SK-N-DZ (cell line): ENCODE measurements around the gene CARD19.

Source experiments
- DNase-seq: peaks from one replicate; pipeline ENCODE4 v3.0.0-alpha.2; 2015; ENCODE audit warnings: low spot score

Gene CARD19

DNA sequence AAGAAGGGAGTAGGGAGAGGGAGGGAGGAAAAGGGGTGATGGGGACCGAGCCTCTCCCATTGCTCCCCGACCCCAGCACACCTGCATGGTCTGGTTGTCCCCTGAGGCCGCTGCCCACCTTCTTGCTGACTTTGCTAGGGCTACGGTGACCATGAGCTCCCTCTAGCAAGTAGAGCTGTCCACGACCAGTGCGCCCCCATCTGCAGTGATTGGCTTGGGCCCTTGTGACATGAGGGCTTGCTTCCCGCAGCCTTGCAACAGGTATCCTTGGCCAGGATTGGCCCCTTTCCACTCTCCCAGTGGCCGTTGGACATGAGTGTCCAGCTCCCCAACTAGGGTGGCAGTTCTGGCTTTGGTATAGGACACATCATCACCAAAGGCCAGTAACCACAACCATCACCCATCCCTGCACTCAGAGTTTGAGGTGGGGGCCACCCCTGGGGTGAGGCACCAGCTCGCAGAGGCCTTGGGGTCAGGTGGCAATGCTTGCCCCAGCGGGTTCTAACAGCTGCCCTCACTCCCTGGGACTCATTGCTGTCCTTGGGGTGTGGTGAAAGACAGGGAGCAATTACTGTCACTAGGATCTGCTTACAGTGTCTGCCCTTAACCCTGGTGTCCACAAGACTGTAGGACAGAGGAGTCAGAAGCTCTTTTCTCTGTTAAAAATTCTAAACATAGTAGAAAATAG, 55.2 kb downstream of the CARD19 start:
- DNase-seq, result no peak

GRCh38 chr9:93154293-93154903, 58.4 kb downstream of the CARD19 start:
- DNase-seq, result peak; percentile 32

- no peak for DNase-seq
These were observed 59.9 kb downstream of the CARD19 start for GRCh38 chr9:93155716-93156474.

GRCh38 chr9:93156475-93157008, 60.5 kb downstream of the CARD19 start:
- no peak for DNase-seq

DNA sequence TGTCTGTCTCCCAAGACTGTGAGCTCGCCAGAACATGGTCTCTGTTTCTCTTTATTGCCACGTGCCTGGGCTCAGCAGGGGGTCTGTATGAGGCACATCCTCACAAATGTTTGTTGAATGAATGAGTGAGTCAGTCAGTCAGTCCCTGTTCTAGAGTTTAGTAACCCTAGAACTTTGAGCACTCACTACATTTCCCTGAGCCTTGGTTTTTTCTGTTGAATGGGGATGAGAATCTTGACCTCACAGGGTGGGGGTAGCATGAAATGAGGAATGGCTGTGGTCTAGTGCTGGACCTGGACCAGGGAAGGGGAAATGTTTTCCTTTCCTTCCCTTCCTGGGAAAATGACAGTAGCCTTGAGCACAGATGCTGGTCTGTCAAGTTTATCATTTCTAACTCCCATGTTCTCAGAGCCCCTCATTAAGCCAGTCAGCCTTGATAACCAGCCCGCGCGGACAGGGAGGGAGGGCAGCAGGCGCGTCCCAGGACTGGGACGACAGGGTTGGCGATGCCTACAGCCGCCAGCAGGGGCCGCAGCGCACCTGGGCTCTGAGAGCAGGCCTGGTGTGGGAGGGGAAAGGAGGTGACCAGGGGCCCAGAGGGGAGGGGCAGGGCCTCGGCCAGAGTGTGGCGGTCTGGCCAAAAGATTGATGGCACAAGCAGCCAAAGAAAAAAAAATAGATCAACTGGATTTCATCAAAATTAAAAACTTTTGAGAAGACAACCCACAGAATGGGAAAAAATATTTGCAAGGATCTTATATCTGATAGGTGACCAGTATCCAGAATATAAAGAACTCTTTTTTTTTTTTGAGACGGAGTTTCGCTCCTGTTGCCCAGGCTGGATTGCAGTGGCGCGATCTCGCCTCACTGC, 63.8 kb downstream of the CARD19 start:
- DNase-seq, result peak; percentile 75

DNA sequence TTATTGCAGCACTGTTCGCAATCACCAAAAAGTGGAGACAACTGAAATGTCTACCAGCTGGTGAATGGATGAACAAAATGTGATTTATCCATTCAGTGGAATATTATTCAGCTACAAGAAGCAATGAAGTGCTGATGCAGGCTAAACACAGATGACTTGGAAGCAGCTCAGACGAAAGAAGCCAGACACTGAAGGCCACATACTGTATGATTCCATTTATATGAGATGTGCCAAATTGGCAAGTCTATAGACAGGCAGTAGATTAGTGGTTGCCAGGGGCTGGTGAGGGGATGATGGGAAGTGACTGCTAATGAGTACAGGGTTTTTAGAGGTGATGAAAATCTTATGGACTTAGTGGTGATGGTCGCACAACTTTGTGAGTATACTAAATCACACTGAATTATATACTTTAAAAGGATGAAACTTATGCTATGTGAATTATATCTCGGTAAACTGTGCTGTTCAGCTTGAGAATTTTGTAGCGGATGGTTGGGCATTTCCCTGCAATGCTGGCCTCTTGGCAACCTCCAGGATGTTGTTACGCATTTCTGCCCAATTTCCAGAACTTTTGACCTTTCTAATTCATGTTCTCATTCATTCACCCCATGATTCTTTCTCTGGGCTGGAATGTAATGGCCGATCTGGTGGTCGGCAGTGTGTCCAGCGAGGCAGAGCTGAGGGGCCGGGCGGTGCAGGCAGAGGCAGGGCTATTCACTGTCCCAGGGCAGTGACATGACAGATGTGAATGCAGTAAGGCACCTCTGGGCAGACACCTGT, 66.0 kb downstream of the CARD19 start:
- no peak for DNase-seq
